HG02938 (cell line): ENCODE data around the gene HTATSF1.

Source experiments
- ATAC-seq: cut with Tn5 transposase; IDR thresholded peaks from one replicate; pipeline ENCODE4 v1.9.1; 2021; ENCODE audit warnings: mild to moderate bottlenecking, moderate library complexity; ENCODE audit not compliant: unreplicated experiment

HTATSF1 gene, protein sequence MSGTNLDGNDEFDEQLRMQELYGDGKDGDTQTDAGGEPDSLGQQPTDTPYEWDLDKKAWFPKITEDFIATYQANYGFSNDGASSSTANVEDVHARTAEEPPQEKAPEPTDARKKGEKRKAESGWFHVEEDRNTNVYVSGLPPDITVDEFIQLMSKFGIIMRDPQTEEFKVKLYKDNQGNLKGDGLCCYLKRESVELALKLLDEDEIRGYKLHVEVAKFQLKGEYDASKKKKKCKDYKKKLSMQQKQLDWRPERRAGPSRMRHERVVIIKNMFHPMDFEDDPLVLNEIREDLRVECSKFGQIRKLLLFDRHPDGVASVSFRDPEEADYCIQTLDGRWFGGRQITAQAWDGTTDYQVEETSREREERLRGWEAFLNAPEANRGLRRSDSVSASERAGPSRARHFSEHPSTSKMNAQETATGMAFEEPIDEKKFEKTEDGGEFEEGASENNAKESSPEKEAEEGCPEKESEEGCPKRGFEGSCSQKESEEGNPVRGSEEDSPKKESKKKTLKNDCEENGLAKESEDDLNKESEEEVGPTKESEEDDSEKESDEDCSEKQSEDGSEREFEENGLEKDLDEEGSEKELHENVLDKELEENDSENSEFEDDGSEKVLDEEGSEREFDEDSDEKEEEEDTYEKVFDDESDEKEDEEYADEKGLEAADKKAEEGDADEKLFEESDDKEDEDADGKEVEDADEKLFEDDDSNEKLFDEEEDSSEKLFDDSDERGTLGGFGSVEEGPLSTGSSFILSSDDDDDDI

DNA sequence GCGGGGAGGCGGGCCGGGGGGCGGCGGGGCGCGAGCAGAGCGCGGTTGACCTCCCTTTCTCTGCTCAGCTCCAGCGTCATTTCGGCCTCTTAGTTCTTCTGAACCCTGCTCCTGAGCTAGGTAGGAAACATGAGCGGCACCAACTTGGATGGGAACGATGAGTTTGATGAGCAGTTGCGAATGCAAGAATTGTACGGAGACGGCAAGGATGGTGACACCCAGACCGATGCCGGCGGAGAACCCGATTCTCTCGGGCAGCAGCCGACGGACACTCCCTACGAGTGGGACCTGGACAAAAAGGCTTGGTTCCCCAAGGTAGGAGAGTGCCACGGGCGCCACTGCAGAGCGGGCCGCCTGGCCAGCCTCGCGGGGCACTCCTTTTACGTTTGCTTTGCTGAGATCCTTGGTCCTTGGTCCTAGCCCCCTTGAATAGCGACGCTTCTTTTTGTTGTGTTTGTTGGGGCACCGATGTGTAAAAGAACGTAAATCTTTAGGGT lies at the start of gene HTATSF1:
Gene HTATSF1 (plus strand): TSS at position 37 of the 497 bp plus-strand sequence. CDS start 93 bp downstream, at position 130.
- ATAC-seq: peak; percentile 20

GRCh38 chrX:136447968-136448367 lies 49.4 kb upstream of the HTATSF1 start:
- ATAC-seq: no peak

DNA sequence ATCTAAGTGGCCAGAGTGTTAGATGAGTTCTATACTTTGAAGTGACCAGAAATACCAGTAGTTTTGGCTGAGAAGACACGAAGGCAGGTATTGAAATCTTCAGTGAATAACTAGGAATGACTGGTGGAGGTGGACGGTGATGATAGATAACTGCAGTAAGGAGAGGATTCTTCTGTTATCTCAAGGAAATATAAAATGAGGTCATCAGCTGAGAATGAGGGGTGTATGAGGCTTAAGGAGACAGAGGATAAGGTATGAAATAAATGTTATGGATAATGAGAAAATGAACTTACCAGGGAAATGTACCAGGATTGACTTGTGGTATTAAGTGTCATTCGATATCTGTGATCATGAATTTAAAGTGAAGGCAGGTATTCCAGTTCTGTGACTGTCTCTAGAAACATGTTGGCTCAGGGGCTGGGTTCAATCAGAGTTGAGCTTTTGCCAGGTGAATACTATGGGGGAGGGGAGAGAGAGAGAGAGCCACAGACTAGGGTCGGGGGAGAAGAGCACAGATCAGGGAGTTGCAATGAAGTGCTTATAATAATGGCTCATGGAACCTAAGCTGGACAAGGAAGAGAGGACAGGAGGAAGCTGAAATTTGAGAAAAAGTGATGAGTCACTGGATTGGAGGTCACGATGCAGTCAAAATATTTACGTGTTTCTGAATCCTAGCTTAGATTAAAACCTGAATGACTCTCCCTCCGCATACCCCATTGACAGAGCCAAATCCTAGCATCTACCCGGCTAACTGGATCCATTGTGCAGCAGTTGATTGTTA lies 47.2 kb upstream of the HTATSF1 start:
- no peak for ATAC-seq

- no peak for ATAC-seq
These were observed 44.8 kb upstream of the HTATSF1 start for GRCh38 chrX:136452614-136453013.

- no peak for ATAC-seq
These were observed 44.3 kb upstream of the HTATSF1 start for GRCh38 chrX:136453114-136453513.

- no peak for ATAC-seq
These were observed 43.6 kb upstream of the HTATSF1 start for GRCh38 chrX:136453771-136454170.

DNA sequence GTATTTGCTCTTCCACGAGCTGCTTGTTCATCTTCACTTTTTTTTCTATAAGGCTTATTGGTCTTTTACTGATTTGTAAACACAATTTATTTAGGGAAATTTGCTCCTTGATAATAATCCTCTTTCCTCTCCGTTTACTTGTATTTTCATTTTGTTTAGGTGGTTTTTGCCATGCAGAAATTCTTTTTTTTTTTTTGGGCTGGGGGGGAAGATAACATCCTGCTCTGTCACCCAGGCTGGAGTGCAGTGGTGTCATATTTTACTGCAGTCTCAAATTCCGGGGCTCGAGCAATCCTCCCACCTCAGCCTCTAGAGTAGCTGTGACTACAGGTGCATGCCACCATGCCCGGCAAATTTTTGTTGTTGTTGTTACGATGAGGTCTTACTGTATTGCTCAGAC lies 41.3 kb upstream of the HTATSF1 start:
- no peak for ATAC-seq

DNA sequence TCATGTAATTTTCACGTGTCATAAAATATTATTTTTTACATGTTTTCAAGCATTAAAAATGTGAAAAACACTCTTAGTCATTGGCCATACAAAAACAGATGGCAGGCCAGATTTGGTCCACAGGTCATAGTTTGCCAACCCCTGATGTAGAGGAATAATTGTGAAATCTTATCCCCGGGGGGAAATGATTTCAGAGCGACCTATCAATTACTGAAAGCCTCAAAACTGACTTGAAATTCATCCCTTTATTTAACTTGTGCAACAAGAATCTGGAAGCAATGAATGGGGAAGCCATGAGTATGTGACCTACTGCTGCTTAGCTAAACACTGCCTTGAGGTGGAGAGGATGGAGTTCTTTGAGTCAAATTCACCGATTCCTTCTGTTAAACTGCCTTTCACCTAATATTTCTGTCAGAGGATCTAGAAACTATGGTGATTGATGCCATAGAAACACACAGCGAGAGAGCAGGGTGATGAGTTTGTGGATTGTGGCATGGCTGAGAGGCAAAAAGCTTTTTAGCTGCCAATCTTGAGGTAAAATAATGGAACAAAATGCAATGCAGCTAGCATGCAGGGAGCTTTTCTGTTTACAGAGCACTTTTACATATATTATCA lies 40.0 kb upstream of the HTATSF1 start:
- no peak for ATAC-seq

DNA sequence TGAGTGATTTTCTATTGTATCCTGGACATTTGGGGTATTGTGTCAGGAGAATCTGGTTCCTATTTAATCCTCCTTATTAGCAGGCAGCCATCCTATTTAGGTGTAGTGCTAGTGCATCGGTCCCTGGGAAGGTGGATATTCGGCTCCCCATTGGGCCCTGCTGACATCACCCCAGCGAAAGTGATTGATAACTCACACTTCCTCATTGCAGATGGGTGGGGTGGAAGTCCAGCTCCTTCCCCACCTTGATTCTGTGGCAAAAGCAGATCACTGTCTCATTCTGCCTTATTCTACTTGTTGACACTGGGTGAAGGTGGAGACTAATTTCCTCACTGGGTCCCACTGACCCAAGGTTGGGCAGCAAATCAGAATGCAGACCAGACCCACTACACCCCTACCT lies 32.8 kb upstream of the HTATSF1 start:
- ATAC-seq: no peak

- ATAC-seq: no peak
These were observed 30.1 kb upstream of the HTATSF1 start for GRCh38 chrX:136467303-136467702.

DNA sequence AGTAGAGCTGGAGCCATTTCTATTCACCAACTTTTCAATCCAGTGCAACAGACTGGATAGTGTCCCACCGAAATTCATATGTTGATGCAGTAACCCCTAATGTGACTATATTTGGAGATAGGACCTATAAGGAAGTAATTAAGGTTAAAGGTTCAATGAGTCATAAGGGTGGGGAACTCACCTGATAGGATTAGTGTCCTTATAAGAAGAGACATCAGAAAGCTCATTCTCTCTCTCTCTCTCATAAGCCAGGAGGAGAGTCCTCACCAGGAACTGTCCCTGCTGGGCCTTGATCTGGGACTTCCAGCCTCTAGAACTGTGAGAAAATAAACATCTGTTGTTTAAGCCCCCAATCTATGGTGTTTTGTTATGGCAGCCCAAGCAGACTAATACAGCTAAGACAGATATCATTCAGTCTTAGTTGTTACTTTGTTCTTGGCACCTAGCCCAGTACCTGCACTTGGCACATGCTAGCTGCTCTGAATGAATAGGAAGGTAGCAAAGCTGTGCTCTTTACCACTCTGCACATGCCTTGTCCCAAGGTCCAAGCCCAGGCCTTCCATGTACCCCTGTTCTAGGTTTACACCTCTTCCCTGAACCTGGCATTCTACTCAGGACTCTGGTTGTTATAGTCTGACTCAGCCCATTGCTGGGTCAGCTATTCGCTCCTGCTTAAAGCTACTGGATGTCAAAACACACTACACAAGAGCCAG lies 28.8 kb upstream of the HTATSF1 start:
- ATAC-seq: no peak

- no peak for ATAC-seq
These were observed 23.7 kb upstream of the HTATSF1 start for GRCh38 chrX:136473663-136474062.

DNA sequence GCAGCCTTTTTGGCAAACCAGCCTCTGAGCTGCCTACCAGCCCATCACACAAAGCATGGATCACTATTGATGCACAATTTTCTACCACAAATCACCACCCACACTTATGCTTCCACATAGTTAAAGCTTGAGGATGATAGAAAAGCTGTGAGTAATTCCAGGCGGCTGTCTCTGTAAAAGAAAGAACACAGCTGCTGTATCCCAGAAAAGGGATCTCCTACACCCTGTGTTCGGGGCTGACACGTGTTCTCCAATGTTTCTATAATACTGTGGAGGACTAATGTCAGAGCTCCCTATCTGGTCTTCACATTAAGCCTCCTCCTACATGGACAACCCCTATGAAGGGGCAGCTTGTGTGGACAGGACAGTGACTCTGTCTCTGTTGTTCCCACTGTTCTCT lies 22.2 kb upstream of the HTATSF1 start:
- no peak for ATAC-seq

- no peak for ATAC-seq
These were observed 20.9 kb upstream of the HTATSF1 start for GRCh38 chrX:136476501-136476900.

GRCh38 chrX:136477026-136477425 lies 20.4 kb upstream of the HTATSF1 start:
- no peak for ATAC-seq

DNA sequence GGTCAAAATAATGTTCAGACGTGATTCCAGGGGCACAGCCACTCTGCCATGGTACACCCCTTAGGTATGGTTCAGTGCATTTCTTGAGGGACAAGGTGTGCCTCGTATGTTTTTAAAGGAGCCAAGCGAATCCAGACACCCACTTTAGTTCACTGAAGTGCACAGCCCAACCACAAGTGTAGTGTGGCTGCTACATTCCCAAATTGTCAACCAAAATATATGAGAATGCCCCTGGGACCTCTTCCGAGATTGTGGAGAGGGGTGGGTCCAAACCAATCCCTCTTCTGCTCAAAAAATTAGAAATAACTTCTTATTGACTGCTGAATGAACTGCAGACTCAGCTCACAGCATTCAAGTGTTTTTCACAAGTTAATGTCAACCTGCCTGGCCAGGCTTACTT lies 17.0 kb upstream of the HTATSF1 start:
- ATAC-seq: no peak

- no peak for ATAC-seq
These were observed 9.7 kb upstream of the HTATSF1 start, which contains the start of gene BRS3 for GRCh38 chrX:136487647-136488046. BRS3 (plus strand) TSS chrX:136487947; CDS start chrX:136488115, 168 bp downstream.

- ATAC-seq: no peak
These were observed 8.7 kb upstream of the HTATSF1 start for GRCh38 chrX:136488706-136489105.

GRCh38 chrX:136491832-136492231 lies 5.6 kb upstream of the HTATSF1 start:
- no peak for ATAC-seq

- ATAC-seq: no peak
These were observed 4.4 kb upstream of the HTATSF1 start for GRCh38 chrX:136493011-136493410.
